GM12892 (cell line): Measurements from ENCODE around the gene OSER1.
"Not testable (repeated sequence)": the region's sequence is repeated elsewhere in the genome, so short reads cannot be mapped to it uniquely, and the experiment has no call there.

Experiments used
- POLR2A ChIP-seq: IDR thresholded peaks from 2 replicates; pipeline ENCODE4 v1.6.1; 2011; ENCODE audit warnings: low read depth, low read length, control low read depth
- POLR2AphosphoS5 ChIP-seq: IDR thresholded peaks from 2 replicates; pipeline ENCODE4 v1.6.1; 2011; ENCODE audit warnings: low read depth, low read length, control low read depth
- TAF1 ChIP-seq: IDR thresholded peaks from 2 replicates; pipeline ENCODE4 v1.6.1; 2011; ENCODE audit warnings: low read depth, mild to moderate bottlenecking, control low read depth, low read length, borderline replicate concordance

GRCh38 chr20:44190197-44190852 is 20.2 kb downstream of the OSER1 start:
- not testable (repeated sequence) for TF ChIP-seq POLR2AphosphoS5, POLR2A, TAF1
